ENCODE data around the gene CEP126. TPM values are rescaled to one million over a fixed set of nuclear protein-coding genes. Genes with fewer than 3 reads are reported as not detected.

CEP126 gene
- total and polyA plus RNA-seq, 2 of the 13 experiments (the other 11 are each of a cell fraction or from before 2014, with no cell fraction given) = 1.4 to 1.7 TPM

- TF ChIP-seq ARID3A (IDR thresholded peaks at IDR 0.05; ENCODE audit: low read depth, low read length) = peak; percentile 89
- TF ChIP-seq ZNF24 (IDR thresholded peaks at IDR 0.05) = 0 out of 2 replicates have a peak, but pooled peaks have one; percentile 60
- 0 out of 2 replicates have a peak, but pooled peaks have one; percentile 25 for TF ChIP-seq HNF1B (CRISPR knock-in tag; IDR thresholded peaks at IDR 0.05)
- 0 out of 2 replicates have a peak, but pooled peaks have one; percentile 51 for TF ChIP-seq MEIS1 (CRISPR knock-in tag; IDR thresholded peaks at IDR 0.05; ENCODE audit: borderline replicate concordance)
- TF ChIP-seq ZNF124 (CRISPR knock-in tag; IDR thresholded peaks at IDR 0.05) = peak; percentile 29; the same call in 1 of the 2 replicates
- 0 out of 2 replicates have a peak, but pooled peaks have one; percentile 3 for TF ChIP-seq STAG1 (CRISPR knock-in tag; IDR thresholded peaks at IDR 0.05)
- peak; percentile 40 for TF ChIP-seq TBL1XR1 (IDR thresholded peaks at IDR 0.05; ENCODE audit: borderline replicate concordance, low read length, partially characterized antibody)
- peak; percentile 85 for TF ChIP-seq MED1 (CRISPR knock-in tag; IDR thresholded peaks at IDR 0.05)
- peak; percentile 83 for TF ChIP-seq TCF7L2 (IDR thresholded peaks at IDR 0.05; ENCODE audit: low read depth, low read length)
- peak; percentile 97; the same call in 1 of the 2 replicates for TF ChIP-seq FOXJ3 (CRISPR knock-in tag; IDR thresholded peaks at IDR 0.05; ENCODE audit: borderline replicate concordance)
- TF ChIP-seq SALL1 (CRISPR knock-in tag; IDR thresholded peaks at IDR 0.05) = peak; percentile 91
- TF ChIP-seq NCOR1 (IDR thresholded peaks at IDR 0.05; ENCODE audit: borderline replicate concordance, low read length) = peak; percentile 67; the same call in 1 of the 2 replicates
- TF ChIP-seq ZBTB20 (CRISPR knock-in tag; IDR thresholded peaks at IDR 0.05; ENCODE audit: borderline replicate concordance, low read depth) = peak; percentile 93; the same call in 1 of the 2 replicates
- TF ChIP-seq RARA (CRISPR knock-in tag; IDR thresholded peaks at IDR 0.05) = peak; percentile 78
- peak; percentile 99 for TF ChIP-seq ZMYM2 (CRISPR knock-in tag; IDR thresholded peaks at IDR 0.05)
- 0 out of 2 replicates have a peak, but pooled peaks have one; percentile 8 for TF ChIP-seq RFX3 (CRISPR knock-in tag; IDR thresholded peaks at IDR 0.05)
- peak; percentile 16; the same call in 1 of the 2 replicates for TF ChIP-seq ZNF687 (CRISPR knock-in tag; IDR thresholded peaks at IDR 0.05)
Observed at GRCh38 chr11:101994052-101994469, 79.3 kb downstream of the CEP126 start (continued).

Data from HepG2 (cell line).